Endothelial cell of umbilical vein (primary cell): ENCODE measurements around the gene MLLT6. TPM values are rescaled to one million over a fixed set of nuclear protein-coding genes. Genes with fewer than 3 reads are reported as not detected.

Experiments used
- BruUV-seq: library from RNA; stranded (reverse); fragments of 400-500 nt; replicated peaks from 2 replicates; lab custom pipeline; 2021; lab: Mats Ljungman, UMichigan
- CTCF ChIA-PET: fragments of 300-600, 350-600 bp; sonication (Branson Sonifier 250); formaldehyde crosslinking; loops from one replicate; lab custom pipeline; 2021; ENCODE audit warnings: antibody characterized with exemption, inconsistent platforms; lab: Charles Lee
- POLR2A ChIA-PET: fragments of 300-600, 350-600 bp; sonication (Branson Sonifier 250); formaldehyde crosslinking; loops from one replicate; lab custom pipeline; 2021; ENCODE audit warnings: antibody characterized with exemption, inconsistent platforms; lab: Charles Lee
- DNase-seq: peaks from one replicate; pipeline ENCODE4 v3.0.0-alpha.2; 2011; ENCODE audit warnings: low read depth, low spot score
- FAIRE-seq: peaks from 2 replicates; lab custom pipeline; 2011; peaks lifted over from hg19 to GRCh38; lab: Jason Lieb, UNC
- H2AFZ ChIP-seq: 2 replicates; pipeline ENCODE4 v1.6.0; 2012; ENCODE audit warnings: low read depth, low read length, control low read depth, inconsistent platforms
- H3K27ac ChIP-seq: 2 replicates; pipeline ENCODE4 v1.5.1; 2011; ENCODE audit warnings: low read depth, mild to moderate bottlenecking, control low read depth, low read length, moderate library complexity; ENCODE audit not compliant: insufficient read depth
- H3K27me3 ChIP-seq, 2 experiments: 2 replicates each; pipeline versions ENCODE4 v1.6.0 to v1.6.1; 2011; ENCODE audit warnings: low read length in 2 of 2, mixed read lengths in 1 of 2; ENCODE audit not compliant: control insufficient read depth in 2 of 2, insufficient read depth in 2 of 2
- H3K36me3 ChIP-seq, 2 experiments: 2 replicates in 1 of 2; 3 replicates in 1 of 2; pipeline ENCODE4 v1.5.1; 2011; ENCODE audit warnings: low read length in 2 of 2, mild to moderate bottlenecking in 1 of 2, moderate library complexity in 1 of 2; ENCODE audit not compliant: control insufficient read depth in 2 of 2, insufficient read depth in 2 of 2; ENCODE audit errors: extremely low read depth in 1 of 2
- H3K4me1 ChIP-seq: 3 replicates; pipeline ENCODE4 v1.5.1; 2011; ENCODE audit warnings: mild to moderate bottlenecking, low read length; ENCODE audit not compliant: control insufficient read depth, insufficient read depth; ENCODE audit errors: extremely low read depth
- H3K4me2 ChIP-seq: 2 replicates; pipeline ENCODE4 v1.6.1; 2011; ENCODE audit warnings: low read length, control low read depth, mixed read lengths; ENCODE audit not compliant: insufficient read depth
- H3K4me3 ChIP-seq, 3 experiments: fragments of 200-600 bp in 1 of 3; sonication (generic), shearing (Covaris generic) in 1 of 3; replicated peaks in 1 of 3; 2 replicates each; pipeline ENCODE4 v1.5.1; 2011 to 2016; ENCODE audit warnings: control low read depth in 3 of 3, low read length in 3 of 3, mild to moderate bottlenecking in 2 of 3, inconsistent platforms in 1 of 3, low read depth in 1 of 3, moderate library complexity in 1 of 3; ENCODE audit not compliant: insufficient read depth in 1 of 3
- H3K79me2 ChIP-seq: 2 replicates; pipeline ENCODE4 v1.6.0; 2012; ENCODE audit warnings: low read length, inconsistent platforms; ENCODE audit not compliant: control insufficient read depth, insufficient read depth
- H3K9ac ChIP-seq: replicated peaks from 2 replicates; pipeline ENCODE3; 2011; ENCODE audit warnings: low read length, control low read depth; ENCODE audit not compliant: insufficient read depth; ENCODE audit errors: extremely low read depth
- H3K9me1 ChIP-seq: replicated peaks from 3 replicates; pipeline ENCODE4 v1.6.0; 2011; ENCODE audit warnings: mild to moderate bottlenecking, low read length; ENCODE audit not compliant: control insufficient read depth, insufficient read depth; ENCODE audit errors: extremely low read depth
- H3K9me3 ChIP-seq: replicated peaks from 2 replicates; pipeline ENCODE4 v1.5.1; 2012; ENCODE audit warnings: low read length, inconsistent platforms; ENCODE audit not compliant: control insufficient read depth, insufficient read depth
- H4K20me1 ChIP-seq: replicated peaks from 2 replicates; pipeline ENCODE3; 2011; ENCODE audit warnings: mild to moderate bottlenecking, low read length; ENCODE audit not compliant: control insufficient read depth, insufficient read depth; ENCODE audit errors: extremely low read depth
- CTCF ChIP-seq, 2 donors: IDR thresholded peaks; 1 replicate in 1 of 2; 2 replicates in 1 of 2; pipeline ENCODE4 v1.5.1; 2011; ENCODE audit warnings: low read length in 2 of 2, mild to moderate bottlenecking in 2 of 2, moderate library complexity in 2 of 2, control low read depth in 1 of 2, inconsistent platforms in 1 of 2, low read depth in 1 of 2; ENCODE audit not compliant: insufficient read depth in 1 of 2; ENCODE audit errors: extremely low read depth in 1 of 2
- EZH2 ChIP-seq: IDR thresholded peaks from 2 replicates; pipeline ENCODE4 v1.6.1; 2012; ENCODE audit warnings: borderline replicate concordance, low read depth, mild to moderate bottlenecking, moderate library complexity, low read length, inconsistent platforms; ENCODE audit not compliant: severe bottlenecking
- FOS ChIP-seq: IDR thresholded peaks from 2 replicates; pipeline ENCODE4 v1.6.1; 2011; ENCODE audit warnings: mild to moderate bottlenecking, low read length, moderate library complexity, borderline replicate concordance; ENCODE audit not compliant: insufficient read depth
- GATA2 ChIP-seq: IDR thresholded peaks from 2 replicates; pipeline ENCODE4 v1.7.0; 2011; ENCODE audit warnings: low read depth, mild to moderate bottlenecking, moderate library complexity, mixed read lengths, low read length; ENCODE audit not compliant: insufficient read length, insufficient read depth
- JUN ChIP-seq: IDR thresholded peaks from 2 replicates; pipeline ENCODE4 v1.6.1; 2011; ENCODE audit warnings: borderline replicate concordance, low read depth; ENCODE audit not compliant: insufficient read length, insufficient read depth
- MYC ChIP-seq: IDR thresholded peaks from one replicate; pipeline ENCODE4 v1.6.1; 2011; ENCODE audit warnings: mild to moderate bottlenecking, low read depth, low read length
- POLR2A ChIP-seq: IDR thresholded peaks from 2 replicates; pipeline ENCODE4 v1.6.1; 2012; ENCODE audit warnings: low read depth, mild to moderate bottlenecking, control low read depth, low read length
- POLR2AphosphoS5 ChIP-seq: IDR thresholded peaks from 2 replicates; pipeline ENCODE4 v1.6.1; 2012; ENCODE audit warnings: low read depth, mild to moderate bottlenecking, control low read depth, low read length, moderate library complexity; ENCODE audit not compliant: insufficient read depth
- dilution Hi-C: fragments of 300-500 bp; cut with MboI; formaldehyde crosslinking; loops from one replicate; pipeline ENCODE4 v1.15.0; 2019; ENCODE audit warnings: low sequenced_read_pairs; ENCODE audit not compliant: extremely low pct_ligation_motif_present
- intact Hi-C: fragments of 100-400 bp; cut with micrococcal nuclease; formaldehyde crosslinking; loops from one replicate; pipeline ENCODE4 v1.10.0; 2022
- polyA plus RNA-seq, 4 experiments: library from polyadenylated mRNA; depleted of rRNA in 3 of 4; stranded (reverse) in 3 of 4; unstranded in 1 of 4; fragments of >200 nt; gene quantifications; 2 replicates each; pipeline versions ENCODE4 v1.2.1 to v1.2.3, GENCODE V29; 2011 to 2012; ENCODE audit warnings: missing spikeins in 1 of 4
- total RNA-seq: library from RNA; stranded (reverse); gene quantifications from 2 replicates; pipeline ENCODE4 v1.2.3, GENCODE V29; 2021
- TF ChIP-seq, protein P1 (sequence below): IDR thresholded peaks from 2 replicates; pipeline ENCODE4 v1.6.1; 2011; ENCODE audit not compliant: insufficient read depth, insufficient read length

Gene MLLT6
- total and polyA plus RNA-seq, 2 donors (not counting 3 experiments of a cell fraction or from before 2014, with no cell fraction given) = 32.1 to 85.4 TPM

GRCh38 chr17:38717139-38717745 is 12.2 kb downstream of the MLLT6 start:
- dilution Hi-C loops (no loop called here), intact Hi-C loops (no loop called here)
- Histone ChIP-seq H3K9me1 (no peaks in the 10 kb centered on the region), H3K4me1 (no peaks in the 10 kb centered on the region), H4K20me1 (no peaks in the 10 kb centered on the region), H3K9me3 (no peaks in the 10 kb centered on the region), H3K79me2 (no peaks in the 10 kb centered on the region), H3K27me3 (no peaks in the 10 kb centered on the region), H2AFZ (no peak overlapping the region), H3K4me3 (no peak overlapping the region), H3K36me3 (peaks cover 5 to 43% of the 10 kb centered on the region in 2 experiments), H3K9ac (no peak overlapping the region), H3K27ac (no peak overlapping the region), H3K4me2 (no peak overlapping the region)
- BruUV-seq = no TSS peak
- ChIA-PET CTCF (interaction anchor here (2.4 kb wide), 1 partner anchor 11 kb away, joined by 16 read pairs; the partner anchor contains the start of gene MLLT6), POLR2A (no interaction called here)
- no peak for TF ChIP-seq POLR2AphosphoS5
- no peak for TF ChIP-seq GATA2
- no peak for TF ChIP-seq EZH2
- TF ChIP-seq POLR2A = no peak
- TF ChIP-seq, protein P1, sequence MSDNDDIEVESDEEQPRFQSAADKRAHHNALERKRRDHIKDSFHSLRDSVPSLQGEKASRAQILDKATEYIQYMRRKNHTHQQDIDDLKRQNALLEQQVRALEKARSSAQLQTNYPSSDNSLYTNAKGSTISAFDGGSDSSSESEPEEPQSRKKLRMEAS = no peak
- TF ChIP-seq FOS = no peak
- no peak for TF ChIP-seq MYC
- no peak for TF ChIP-seq JUN
- no peak for TF ChIP-seq CTCF (IDR thresholded peaks at IDR 0.05; ENCODE audit: extremely low read depth in 1 of 2, insufficient read depth in 1 of 2, low read depth in 1 of 2, low read length in 2 of 2)
- FAIRE-seq = no peak
- no peak for DNase-seq
